NCI-H446 (cell line): ENCODE measurements around the gene QDPR.
"Not testable (repeated sequence)": the region's sequence is repeated elsewhere in the genome, so short reads cannot be mapped to it uniquely, and the experiment has no call there.

Experiments used
- DNase-seq, 2 experiments: peaks; one replicate each; lab custom pipeline; 2025; lab: John Stamatoyannopoulos, UW

The QDPR gene

GRCh38 chr4:17511950-17512795 is at the start of gene QDPR:
TSS of gene QDPR (minus strand) at chr4:17512090. CDS start at chr4:17512054, 36 bp downstream.
- DNase-seq: peak in 1 of 2 experiments; percentile 69

- DNase-seq: peak in 1 of 2 experiments; percentile 47
Measured at GRCh38 chr4:17561195-17561909, 49.5 kb upstream of the QDPR start.

GRCh38 chr4:17560065-17560673 is 48.3 kb upstream of the QDPR start:
- no peak for DNase-seq

GRCh38 chr4:17559709-17560048 is 47.8 kb upstream of the QDPR start:
- DNase-seq: no peak

- DNase-seq: no peak
Measured at GRCh38 chr4:17558941-17559708, 47.2 kb upstream of the QDPR start.

GRCh38 chr4:17557880-17558279 is 46.0 kb upstream of the QDPR start:
- no peak for DNase-seq

GRCh38 chr4:17556498-17556897 is 44.6 kb upstream of the QDPR start:
- no peak for DNase-seq

- no peak for DNase-seq
Measured at GRCh38 chr4:17554568-17554967, 42.7 kb upstream of the QDPR start.

GRCh38 chr4:17552427-17552826 is 40.5 kb upstream of the QDPR start:
- no peak for DNase-seq

GRCh38 chr4:17550549-17550948 is 38.7 kb upstream of the QDPR start:
- no peak for DNase-seq

GRCh38 chr4:17546678-17547077 is 34.8 kb upstream of the QDPR start:
- DNase-seq: no peak

GRCh38 chr4:17546222-17546621 is 34.3 kb upstream of the QDPR start:
- DNase-seq: no peak

- no peak for DNase-seq
Measured at GRCh38 chr4:17545374-17546140, 33.7 kb upstream of the QDPR start.

- no peak for DNase-seq
Measured at GRCh38 chr4:17544831-17545234, 32.9 kb upstream of the QDPR start.

GRCh38 chr4:17544205-17544604 is 32.3 kb upstream of the QDPR start:
- no peak for DNase-seq

- DNase-seq: not testable (repeated sequence)
Measured at GRCh38 chr4:17537060-17537459, 25.2 kb upstream of the QDPR start.

GRCh38 chr4:17535906-17536305 is 24.0 kb upstream of the QDPR start:
- DNase-seq: no peak

- DNase-seq: no peak
Measured at GRCh38 chr4:17535242-17535641, 23.4 kb upstream of the QDPR start.

- no peak for DNase-seq
Measured at GRCh38 chr4:17534705-17535104, 22.8 kb upstream of the QDPR start.

GRCh38 chr4:17531538-17532285 is 19.8 kb upstream of the QDPR start:
- no peak for DNase-seq
